GM12872 (cell line): ENCODE results near the gene RRAS2.

Source experiments
- TF ChIP-seq, protein P1 (sequence below): IDR thresholded peaks from 3 replicates; pipeline ENCODE4 v1.5.1; 2011; ENCODE audit warnings: low read depth, mild to moderate bottlenecking, low read length, moderate library complexity; ENCODE audit not compliant: insufficient read depth

RRAS2 gene

DNA sequence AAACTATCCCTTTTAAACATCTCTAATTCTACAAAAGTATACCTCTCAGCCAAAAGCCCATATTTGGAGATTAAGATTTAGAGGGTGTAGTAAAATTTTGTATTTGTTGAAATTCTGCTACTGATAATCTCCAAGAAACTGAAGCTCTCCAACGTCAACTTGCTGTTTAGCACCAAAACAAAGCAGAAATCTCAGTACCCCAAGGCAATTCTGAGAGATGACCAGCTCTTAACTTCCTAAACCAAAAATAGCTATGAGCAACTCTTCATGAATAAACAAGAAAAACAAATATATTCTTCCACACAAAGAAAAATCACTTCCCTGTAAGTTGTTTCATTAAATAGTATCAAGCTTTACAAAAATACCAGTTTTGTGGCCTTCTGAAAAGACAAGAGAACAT is 13.3 kb downstream of the RRAS2 start:
- TF ChIP-seq, protein P1, sequence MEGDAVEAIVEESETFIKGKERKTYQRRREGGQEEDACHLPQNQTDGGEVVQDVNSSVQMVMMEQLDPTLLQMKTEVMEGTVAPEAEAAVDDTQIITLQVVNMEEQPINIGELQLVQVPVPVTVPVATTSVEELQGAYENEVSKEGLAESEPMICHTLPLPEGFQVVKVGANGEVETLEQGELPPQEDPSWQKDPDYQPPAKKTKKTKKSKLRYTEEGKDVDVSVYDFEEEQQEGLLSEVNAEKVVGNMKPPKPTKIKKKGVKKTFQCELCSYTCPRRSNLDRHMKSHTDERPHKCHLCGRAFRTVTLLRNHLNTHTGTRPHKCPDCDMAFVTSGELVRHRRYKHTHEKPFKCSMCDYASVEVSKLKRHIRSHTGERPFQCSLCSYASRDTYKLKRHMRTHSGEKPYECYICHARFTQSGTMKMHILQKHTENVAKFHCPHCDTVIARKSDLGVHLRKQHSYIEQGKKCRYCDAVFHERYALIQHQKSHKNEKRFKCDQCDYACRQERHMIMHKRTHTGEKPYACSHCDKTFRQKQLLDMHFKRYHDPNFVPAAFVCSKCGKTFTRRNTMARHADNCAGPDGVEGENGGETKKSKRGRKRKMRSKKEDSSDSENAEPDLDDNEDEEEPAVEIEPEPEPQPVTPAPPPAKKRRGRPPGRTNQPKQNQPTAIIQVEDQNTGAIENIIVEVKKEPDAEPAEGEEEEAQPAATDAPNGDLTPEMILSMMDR, result no peak

DNA sequence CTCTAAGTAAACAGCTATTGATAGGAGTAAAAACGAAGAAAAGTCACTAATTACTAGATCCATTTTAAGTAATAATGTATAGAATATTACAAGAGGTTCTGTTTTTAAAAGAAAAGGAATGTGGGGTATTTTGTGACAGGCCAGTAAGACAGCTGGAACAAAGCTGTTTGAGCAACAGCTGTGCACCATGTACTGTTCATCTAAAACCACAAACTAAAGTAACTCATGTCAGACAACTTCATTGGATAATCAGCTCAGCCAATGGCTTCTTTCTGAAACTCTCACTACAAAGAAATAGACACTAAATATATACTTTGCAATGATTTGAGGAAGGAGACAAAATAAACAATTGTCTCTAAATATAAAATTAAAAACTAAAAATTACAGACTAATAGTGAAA is 16.1 kb downstream of the RRAS2 start:
- TF ChIP-seq, protein P1, result no peak

DNA sequence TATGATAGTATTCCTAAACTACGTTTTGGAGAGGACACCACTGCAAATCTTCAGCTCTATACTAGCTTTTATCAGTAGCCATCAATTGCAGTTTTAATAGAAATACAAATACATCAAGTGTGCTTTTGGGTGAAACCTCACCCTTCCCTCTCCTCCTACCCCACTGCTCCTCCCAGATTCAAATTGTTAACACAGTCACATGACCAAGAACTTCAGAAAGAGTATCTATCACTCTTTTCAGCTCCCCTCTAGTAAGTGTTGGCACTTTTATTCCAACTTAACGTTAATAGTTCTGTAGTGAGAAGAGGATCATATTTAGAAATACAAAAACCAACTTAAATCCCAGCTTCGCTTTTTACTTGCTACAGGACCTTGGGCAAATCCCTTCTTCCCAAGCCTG is 17.0 kb downstream of the RRAS2 start:
- TF ChIP-seq, protein P1, result no peak

GRCh38 chr11:14340721-14341120 is 18.3 kb downstream of the RRAS2 start:
- TF ChIP-seq, protein P1, result no peak

DNA sequence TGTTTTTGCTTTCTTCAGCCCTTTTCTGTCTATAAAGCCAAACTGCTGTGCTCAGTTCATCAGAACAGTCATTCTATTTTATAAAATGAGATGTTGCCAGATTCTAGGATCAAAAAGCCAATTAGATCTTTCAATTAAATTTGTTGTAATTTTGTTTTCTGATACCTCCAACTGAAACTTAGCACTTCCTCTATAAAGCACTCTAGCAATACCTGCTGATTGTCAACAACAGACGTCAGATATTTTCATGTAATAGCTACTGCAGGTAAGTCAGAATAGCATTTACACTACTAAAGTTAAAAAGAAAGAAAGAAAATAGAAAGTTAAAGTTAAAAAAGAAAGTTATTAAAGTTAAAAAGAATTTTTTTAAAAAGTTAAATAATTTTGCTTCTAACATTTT is 19.6 kb downstream of the RRAS2 start:
- TF ChIP-seq, protein P1, result no peak

DNA sequence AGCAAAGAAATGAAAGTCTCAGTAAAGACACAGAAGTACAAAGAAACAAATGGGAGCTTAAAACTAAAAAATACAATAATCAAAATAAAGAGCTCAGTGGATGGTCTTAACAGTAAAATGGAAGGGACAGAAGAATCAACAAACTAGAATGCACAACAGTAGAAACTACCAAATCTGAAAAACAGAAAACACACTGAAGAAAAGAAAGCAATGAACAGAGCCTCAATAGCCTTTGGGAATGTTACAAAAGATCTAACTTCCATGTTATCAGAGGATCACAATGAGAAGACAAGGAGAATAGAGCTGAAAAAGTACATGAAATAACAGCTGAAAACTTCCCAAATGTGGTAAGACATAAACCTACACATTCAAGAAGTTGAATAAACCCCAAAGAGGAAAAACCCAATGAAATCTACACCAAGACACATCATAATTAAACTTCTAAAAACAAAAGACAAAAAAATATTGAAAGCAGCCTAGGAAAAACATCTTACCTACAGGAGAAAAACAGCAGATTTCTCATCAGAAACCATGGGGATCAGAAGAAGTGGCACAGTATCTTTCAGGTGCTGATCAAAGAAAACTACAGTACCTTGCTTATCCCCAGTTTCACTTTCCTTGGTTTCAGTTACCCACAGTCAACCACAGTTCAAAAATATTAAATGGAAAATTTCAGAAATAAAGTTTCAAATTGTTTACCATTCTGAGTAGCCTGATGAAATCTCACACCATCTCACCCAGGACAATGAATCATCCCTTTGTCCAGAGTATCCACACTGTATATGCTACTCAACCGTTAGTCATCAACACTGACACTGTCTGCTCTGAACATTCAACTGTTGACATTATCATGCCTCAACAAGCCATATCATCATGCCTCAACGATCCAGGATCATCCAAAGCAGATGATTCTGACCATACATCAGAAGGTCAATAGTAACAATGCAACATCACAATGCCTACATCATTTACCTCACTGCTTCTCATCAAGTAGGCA is 22.2 kb downstream of the RRAS2 start:
- TF ChIP-seq, protein P1, result no peak

- TF ChIP-seq, protein P1, result no peak
Observed at GRCh38 chr11:14335712-14336111, 23.3 kb downstream of the RRAS2 start.
